HG02973 (cell line): ENCODE measurements around the gene PDGFA.

Experiments used
- ATAC-seq: cut with Tn5 transposase; IDR thresholded peaks from one replicate; pipeline ENCODE4 v1.9.1; 2021; ENCODE audit warnings: moderate library complexity; ENCODE audit not compliant: unreplicated experiment

The PDGFA gene

GRCh38 chr7:449324-450019, 70.2 kb downstream of the PDGFA start:
- ATAC-seq, result no peak

GRCh38 chr7:447523-447922, 72.1 kb downstream of the PDGFA start:
- ATAC-seq, result no peak
